ENCODE data around the gene SAFB2. TPM values are rescaled to one million over a fixed set of nuclear protein-coding genes. Genes with fewer than 3 reads are reported as not detected.
A peak's percentile ranks its signal among the peaks of the same experiment; 100 is the strongest.

The SAFB2 gene
- total and polyA plus RNA-seq, 2 donors from 2014 or later = 67.1 to 113 TPM

GRCh38 chr19:5625641-5626040 lies 3.1 kb upstream of the SAFB2 start:
- no peak for DNase-seq
- Histone ChIP-seq H3K9me3 (ENCODE audit: control insufficient read depth in 2 of 3, insufficient read depth in 1 of 3, low read length in 3 of 3) (no peaks in the 10 kb centered on the region), H3K36me3 (ENCODE audit: control insufficient read depth in 2 of 3, insufficient read depth in 3 of 3, low read length in 3 of 3) (peaks cover 10 to 34% (median 20%) of the 10 kb centered on the region in 3 donors), H3K9ac (ENCODE audit: low read length in 3 of 3) (peak overlapping the region in 1 of 3 donors; percentile 23), H3K27me3 (ENCODE audit: control insufficient read depth, insufficient read depth, low read length) (no peaks in the 10 kb centered on the region), H3K4me3 (ENCODE audit: low read length in 3 of 3) (peak overlapping the region in 1 of 3 donors; percentile 98), H3K27ac (ENCODE audit: low read depth in 2 of 2, low read length in 2 of 2) (no peak overlapping the region), H3K4me1 (ENCODE audit: control insufficient read depth in 2 of 3, insufficient read depth in 2 of 3, low read depth in 1 of 3, low read length in 3 of 3) (peaks cover 0 to 29% (median 7%) of the 10 kb centered on the region in 3 donors)
- FAIRE-seq = no peak
- TF ChIP-seq CTCF (IDR thresholded peaks at IDR 0.05; ENCODE audit: borderline replicate concordance, extremely low read depth, insufficient read depth) = no peak
- intact Hi-C loops (cut with DNase I) = no loop called here

DNA sequence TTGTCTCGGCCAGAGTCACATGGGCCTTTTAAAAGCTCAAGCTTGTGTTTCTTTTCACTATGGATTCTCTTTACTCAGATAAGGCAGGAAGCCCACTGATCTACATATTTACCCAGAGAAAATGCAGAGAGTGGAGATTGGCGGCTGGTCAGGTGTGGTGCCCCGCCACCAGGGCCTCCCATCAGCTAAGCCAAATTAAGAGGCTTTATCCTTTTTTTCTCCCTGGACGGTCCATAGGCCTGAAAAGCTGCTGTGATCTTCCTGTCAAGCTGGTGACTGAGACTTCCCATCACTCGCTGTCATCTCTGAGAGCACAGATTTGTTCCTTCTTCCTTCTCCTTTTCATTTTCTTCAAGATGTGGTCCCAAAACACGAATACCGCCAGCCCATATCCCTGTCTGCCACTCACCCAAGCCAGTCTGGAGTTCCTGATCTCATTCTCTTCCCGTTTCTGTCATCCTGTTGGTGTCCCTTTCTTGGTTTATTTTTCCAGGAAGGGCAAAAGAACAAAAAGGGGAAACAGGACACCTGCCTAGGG lies 2.2 kb upstream of the SAFB2 start:
- TF ChIP-seq CTCF (IDR thresholded peaks at IDR 0.05; ENCODE audit: borderline replicate concordance, extremely low read depth, insufficient read depth) = no peak
- FAIRE-seq (no peak), DNase-seq (no peak)
- H3K4me1 ChIP-seq (ENCODE audit: control insufficient read depth in 2 of 3, insufficient read depth in 2 of 3, low read depth in 1 of 3, low read length in 3 of 3) = peaks cover 2 to 34% (median 13%) of the 10 kb centered on the region in 3 donors
- H3K36me3 ChIP-seq (ENCODE audit: control insufficient read depth in 2 of 3, insufficient read depth in 3 of 3, low read length in 3 of 3) = peaks cover 10 to 40% (median 21%) of the 10 kb centered on the region in 3 donors
- no peaks in the 10 kb centered on the region for H3K27me3 ChIP-seq (ENCODE audit: control insufficient read depth, insufficient read depth, low read length)
- peak overlapping the region in 1 of 2 donors; percentile 21 for H3K27ac ChIP-seq (ENCODE audit: low read depth in 2 of 2, low read length in 2 of 2)
- H3K4me3 ChIP-seq (ENCODE audit: low read length in 3 of 3) = peak overlapping the region; percentile 90 to 98 (median 91)
- H3K9me3 ChIP-seq (ENCODE audit: control insufficient read depth in 2 of 3, insufficient read depth in 1 of 3, low read length in 3 of 3) = no peaks in the 10 kb centered on the region
- intact Hi-C loops (cut with DNase I) = no loop called here
- peak overlapping the region in 1 of 3 donors; percentile 96 for H3K9ac ChIP-seq (ENCODE audit: low read length in 3 of 3)

GRCh38 chr19:5624018-5624663 lies 1.6 kb upstream of the SAFB2 start:
- Histone ChIP-seq H3K9ac (ENCODE audit: low read length in 3 of 3) (peak overlapping the region; percentile 89 to 96 (median 94)), H3K4me1 (ENCODE audit: control insufficient read depth in 2 of 3, insufficient read depth in 2 of 3, low read depth in 1 of 3, low read length in 3 of 3) (peaks cover 2 to 34% (median 15%) of the 10 kb centered on the region in 3 donors), H3K36me3 (ENCODE audit: control insufficient read depth in 2 of 3, insufficient read depth in 3 of 3, low read length in 3 of 3) (peaks cover 9 to 38% (median 21%) of the 10 kb centered on the region in 3 donors), H3K4me3 (ENCODE audit: low read length in 3 of 3) (peak overlapping the region; percentile 90 to 98 (median 91)), H3K27me3 (ENCODE audit: control insufficient read depth, insufficient read depth, low read length) (no peaks in the 10 kb centered on the region), H3K9me3 (ENCODE audit: control insufficient read depth in 2 of 3, insufficient read depth in 1 of 3, low read length in 3 of 3) (no peaks in the 10 kb centered on the region), H3K27ac (ENCODE audit: low read depth in 2 of 2, low read length in 2 of 2) (peak overlapping the region; percentile 75 to 92)
- FAIRE-seq (no peak), DNase-seq (peak in 4 of 5 donors; percentile 18 to 53 (median 42))
- intact Hi-C loops (cut with DNase I) = no loop called here
- no peak for TF ChIP-seq CTCF (IDR thresholded peaks at IDR 0.05; ENCODE audit: borderline replicate concordance, extremely low read depth, insufficient read depth)

All from kidney (tissue), 14 donors.